Activated CD8-positive, alpha-beta T cell treated with anti-CD3 and anti-CD28 coated beads for 36 hours (primary cell): Measurements from ENCODE around the gene KCNK4. TPM values are rescaled to one million over a fixed set of nuclear protein-coding genes. Genes with fewer than 3 reads are reported as not detected.

Source experiments
- ATAC-seq: fragments of 200-7000 bp; cut with Tn5 transposase; one replicate; pipeline ENCODE4 v1.10.0; 2021; ENCODE audit warnings: mild to moderate bottlenecking, moderate library complexity
- CTCF ChIA-PET: fragments of 350-600 bp; sonication (Branson Sonifier 250); formaldehyde crosslinking; loops from one replicate; lab custom pipeline; 2021; ENCODE audit warnings: antibody characterized with exemption; lab: Charles Lee
- POLR2A ChIA-PET: fragments of 350-600 bp; sonication (Branson Sonifier 250); formaldehyde crosslinking; loops from one replicate; lab custom pipeline; 2021; ENCODE audit warnings: antibody characterized with exemption; lab: Charles Lee
- DNase-seq: peaks from one replicate; pipeline ENCODE4 v3.0.0-alpha.2; 2020
- H3K27ac Mint-ChIP-seq: one replicate; pipeline ENCODE4 v1.8.0; 2021; ENCODE audit warnings: mild to moderate bottlenecking, mixed read lengths
- H3K27me3 Mint-ChIP-seq: one replicate; pipeline ENCODE4 v1.8.0; 2021; ENCODE audit warnings: mixed read lengths
- H3K36me3 Mint-ChIP-seq: one replicate; pipeline ENCODE4 v1.8.0; 2021; ENCODE audit warnings: low read depth, mixed read lengths
- H3K4me1 Mint-ChIP-seq: one replicate; pipeline ENCODE4 v1.8.0; 2021; ENCODE audit warnings: low read depth, mixed read lengths
- H3K4me3 Mint-ChIP-seq: one replicate; pipeline ENCODE4 v1.8.0; 2021; ENCODE audit warnings: mild to moderate bottlenecking, moderate library complexity, mixed read lengths
- H3K9me3 Mint-ChIP-seq: one replicate; pipeline ENCODE4 v1.8.0; 2021; ENCODE audit warnings: mixed read lengths
- intact Hi-C: fragments of 100-400 bp; cut with micrococcal nuclease; formaldehyde crosslinking; loops from one replicate; pipeline ENCODE4 v1.10.0; 2022
- total RNA-seq, 2 experiments: library from RNA; stranded (reverse); gene quantifications; one replicate each; pipeline ENCODE4 v1.2.3, GENCODE V29; 2021
- TF ChIP-seq, protein P1 (sequence below): fragments of 200-600 bp; IDR thresholded peaks from one replicate; pipeline ENCODE4 v1.8.0; 2022; ENCODE audit warnings: antibody characterized with exemption, mild to moderate bottlenecking

The KCNK4 gene
- total RNA-seq, 2 experiments from 2014 or later: 0.23 TPM; not detected in 1

DNA sequence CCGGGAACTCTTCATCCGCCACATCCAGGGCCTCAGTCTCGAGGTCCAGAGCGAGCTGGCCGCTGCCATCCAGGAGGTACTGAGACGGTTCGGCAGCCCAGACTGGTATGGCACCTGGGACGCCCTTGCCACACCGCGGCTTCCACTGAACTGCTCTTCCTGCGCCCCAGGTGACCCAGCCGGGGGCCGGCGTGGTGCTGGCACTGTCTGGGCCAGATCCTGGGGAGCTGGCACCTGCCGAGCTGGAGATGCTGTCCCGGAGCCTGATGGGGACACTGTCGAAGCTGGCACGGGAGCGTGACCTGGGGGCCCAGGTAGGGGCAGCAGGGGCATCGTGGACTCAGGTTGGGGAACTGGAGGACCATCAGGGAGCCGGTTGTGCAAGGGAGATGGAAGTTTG lies 50.3 kb downstream of the KCNK4 start:
- ATAC-seq (no peak), DNase-seq (no peak)
- POLR2A ChIA-PET: interaction anchor here (0.7 to 4.9 kb wide), 8 partner anchors 8 to 792 kb away, joined by 3 to 19 read pairs (median 4); partner anchors contain the start of genes PRDX5 and TRMT112
- H3K27ac Mint-ChIP-seq: no peak overlapping the region
- peaks cover 36% of the 10 kb centered on the region for H3K4me1 Mint-ChIP-seq
- peak overlapping the region; percentile 84 for H3K4me3 Mint-ChIP-seq
- H3K9me3 Mint-ChIP-seq: no peaks in the 10 kb centered on the region
- CTCF ChIA-PET: interaction anchor here (0.7 to 8.1 kb wide), 6 partner anchors 9 to 311 kb away, joined by 3 to 75 read pairs (median 8); partner anchors contain the start of genes PRDX5, RPS6KA4 and TRMT112
- intact Hi-C loops: no loop called here
- TF ChIP-seq, protein P1, sequence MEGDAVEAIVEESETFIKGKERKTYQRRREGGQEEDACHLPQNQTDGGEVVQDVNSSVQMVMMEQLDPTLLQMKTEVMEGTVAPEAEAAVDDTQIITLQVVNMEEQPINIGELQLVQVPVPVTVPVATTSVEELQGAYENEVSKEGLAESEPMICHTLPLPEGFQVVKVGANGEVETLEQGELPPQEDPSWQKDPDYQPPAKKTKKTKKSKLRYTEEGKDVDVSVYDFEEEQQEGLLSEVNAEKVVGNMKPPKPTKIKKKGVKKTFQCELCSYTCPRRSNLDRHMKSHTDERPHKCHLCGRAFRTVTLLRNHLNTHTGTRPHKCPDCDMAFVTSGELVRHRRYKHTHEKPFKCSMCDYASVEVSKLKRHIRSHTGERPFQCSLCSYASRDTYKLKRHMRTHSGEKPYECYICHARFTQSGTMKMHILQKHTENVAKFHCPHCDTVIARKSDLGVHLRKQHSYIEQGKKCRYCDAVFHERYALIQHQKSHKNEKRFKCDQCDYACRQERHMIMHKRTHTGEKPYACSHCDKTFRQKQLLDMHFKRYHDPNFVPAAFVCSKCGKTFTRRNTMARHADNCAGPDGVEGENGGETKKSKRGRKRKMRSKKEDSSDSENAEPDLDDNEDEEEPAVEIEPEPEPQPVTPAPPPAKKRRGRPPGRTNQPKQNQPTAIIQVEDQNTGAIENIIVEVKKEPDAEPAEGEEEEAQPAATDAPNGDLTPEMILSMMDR: no peak
- no peaks in the 10 kb centered on the region for H3K27me3 Mint-ChIP-seq
- H3K36me3 Mint-ChIP-seq: peaks cover 40% of the 10 kb centered on the region

DNA sequence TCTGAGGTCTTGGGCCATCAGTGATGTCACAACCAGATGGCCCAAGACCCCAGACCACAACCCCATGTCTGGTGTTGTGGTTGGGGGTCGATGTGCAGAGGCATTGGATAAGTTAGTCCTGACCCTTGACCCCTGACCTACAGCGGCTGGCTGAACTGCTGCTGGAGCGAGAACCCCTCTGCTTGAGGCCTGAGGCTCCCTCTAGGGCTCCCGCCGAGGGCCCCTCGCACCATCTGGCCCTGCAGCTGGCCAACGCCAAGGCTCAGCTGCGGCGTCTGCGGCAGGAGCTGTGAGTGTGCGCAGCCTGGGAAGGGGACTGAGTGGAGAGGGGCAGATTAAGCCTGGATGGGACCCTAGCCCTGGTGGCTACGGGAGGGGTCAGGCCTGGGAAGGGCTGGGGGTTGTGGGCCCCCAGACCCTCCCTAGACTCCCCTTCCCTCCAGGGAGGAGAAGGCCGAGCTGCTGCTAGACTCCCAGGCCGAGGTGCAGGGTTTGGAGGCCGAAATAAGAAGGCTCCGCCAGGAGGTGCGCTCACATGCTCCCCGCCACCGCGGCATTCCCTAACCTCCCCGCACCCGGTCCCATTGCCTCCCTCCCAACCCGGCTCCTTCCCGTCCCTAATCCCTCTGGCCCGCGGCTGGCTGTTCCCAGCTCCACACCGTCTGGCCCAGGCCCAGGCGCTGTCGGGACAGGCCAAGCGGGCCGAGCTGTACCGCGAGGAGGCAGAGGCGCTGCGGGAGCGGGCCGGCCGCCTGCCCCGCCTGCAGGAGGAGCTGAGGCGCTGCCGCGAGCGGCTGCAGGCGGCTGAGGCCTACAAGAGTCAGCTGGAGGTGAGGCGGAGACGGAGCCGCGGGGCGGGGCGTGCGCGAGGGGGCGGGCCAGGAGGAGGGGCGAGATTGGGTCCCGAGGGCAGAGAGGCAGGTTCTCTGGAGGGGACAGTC lies 51.0 kb downstream of the KCNK4 start:
- Mint-ChIP-seq H3K9me3 (no peaks in the 10 kb centered on the region), H3K27me3 (no peaks in the 10 kb centered on the region), H3K27ac (no peak overlapping the region), H3K4me3 (peak overlapping the region; percentile 84), H3K36me3 (peaks cover 42% of the 10 kb centered on the region), H3K4me1 (peaks cover 36% of the 10 kb centered on the region)
- peak; percentile 94 for DNase-seq
- ChIA-PET CTCF (interaction anchor here (0.7 to 8.1 kb wide), 9 partner anchors 10 to 341 kb away, joined by 3 to 75 read pairs (median 5); partner anchors contain the start of genes CATSPERZ, PLCB3, PRDX5 and RPS6KA4), POLR2A (interaction anchor here (0.7 to 4.9 kb wide), 8 partner anchors 8 to 792 kb away, joined by 3 to 19 read pairs (median 3); partner anchors contain the start of gene FERMT3)
- TF ChIP-seq, protein P1: peak; percentile 44
- intact Hi-C loops: no loop called here
- peak; percentile 75 for ATAC-seq

DNA sequence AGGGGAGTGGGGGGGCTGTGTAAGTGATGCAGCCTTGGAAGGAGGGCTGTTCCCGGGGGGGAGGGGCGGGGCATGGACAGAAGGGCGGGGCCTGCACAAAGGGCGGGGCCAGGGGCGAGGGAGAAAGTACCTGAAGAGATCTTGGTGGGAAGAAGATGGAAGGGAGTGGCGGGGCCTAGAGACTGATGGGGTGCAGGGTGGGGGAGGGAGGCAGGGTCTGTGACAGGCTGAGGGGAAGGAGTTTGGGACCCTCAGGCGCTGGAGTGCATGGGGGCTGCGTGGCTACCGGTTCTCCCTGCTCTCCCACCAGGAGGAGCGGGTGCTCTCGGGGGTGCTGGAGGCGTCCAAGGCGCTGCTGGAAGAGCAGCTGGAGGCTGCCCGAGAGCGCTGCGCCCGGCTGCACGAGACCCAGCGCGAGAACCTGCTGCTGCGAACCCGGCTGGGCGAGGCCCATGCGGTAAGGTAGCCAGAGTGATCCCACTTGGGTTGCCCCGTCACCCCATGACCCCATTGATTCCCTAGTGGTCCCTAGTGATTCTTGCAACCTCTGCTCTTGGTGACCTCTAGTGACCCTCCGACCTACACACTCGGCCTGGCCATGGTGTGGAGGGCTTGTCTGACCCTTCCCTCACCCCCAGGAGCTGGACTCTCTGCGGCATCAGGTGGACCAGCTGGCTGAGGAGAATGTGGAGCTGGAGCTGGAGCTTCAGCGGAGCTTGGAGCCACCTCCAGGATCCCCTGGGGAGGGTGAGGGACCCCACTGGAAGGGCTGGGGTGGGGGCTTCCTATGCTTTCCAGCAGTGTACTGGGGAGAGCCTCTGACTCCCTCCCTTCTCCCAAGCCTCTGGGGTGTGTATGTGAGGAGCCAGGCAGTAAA lies 52.0 kb downstream of the KCNK4 start:
- H3K27me3 Mint-ChIP-seq: no peaks in the 10 kb centered on the region
- DNase-seq (no peak), ATAC-seq (no peak)
- ChIA-PET POLR2A (interaction anchor here (0.9 to 4.9 kb wide), 5 partner anchors 7 to 136 kb away, joined by 3 to 19 read pairs (median 3); partner anchors contain the start of genes FERMT3, PRDX5 and TRMT112), CTCF (interaction anchor here (0.7 to 8.1 kb wide), 9 partner anchors 11 to 342 kb away, joined by 3 to 75 read pairs (median 5); partner anchors contain the start of genes CATSPERZ, PLCB3, PRDX5 and RPS6KA4)
- intact Hi-C loops: no loop called here
- H3K4me3 Mint-ChIP-seq: no peak overlapping the region
- H3K36me3 Mint-ChIP-seq: peaks cover 37% of the 10 kb centered on the region
- H3K4me1 Mint-ChIP-seq: peaks cover 33% of the 10 kb centered on the region
- H3K27ac Mint-ChIP-seq: no peak overlapping the region
- TF ChIP-seq, protein P1: no peak
- no peaks in the 10 kb centered on the region for H3K9me3 Mint-ChIP-seq

DNA sequence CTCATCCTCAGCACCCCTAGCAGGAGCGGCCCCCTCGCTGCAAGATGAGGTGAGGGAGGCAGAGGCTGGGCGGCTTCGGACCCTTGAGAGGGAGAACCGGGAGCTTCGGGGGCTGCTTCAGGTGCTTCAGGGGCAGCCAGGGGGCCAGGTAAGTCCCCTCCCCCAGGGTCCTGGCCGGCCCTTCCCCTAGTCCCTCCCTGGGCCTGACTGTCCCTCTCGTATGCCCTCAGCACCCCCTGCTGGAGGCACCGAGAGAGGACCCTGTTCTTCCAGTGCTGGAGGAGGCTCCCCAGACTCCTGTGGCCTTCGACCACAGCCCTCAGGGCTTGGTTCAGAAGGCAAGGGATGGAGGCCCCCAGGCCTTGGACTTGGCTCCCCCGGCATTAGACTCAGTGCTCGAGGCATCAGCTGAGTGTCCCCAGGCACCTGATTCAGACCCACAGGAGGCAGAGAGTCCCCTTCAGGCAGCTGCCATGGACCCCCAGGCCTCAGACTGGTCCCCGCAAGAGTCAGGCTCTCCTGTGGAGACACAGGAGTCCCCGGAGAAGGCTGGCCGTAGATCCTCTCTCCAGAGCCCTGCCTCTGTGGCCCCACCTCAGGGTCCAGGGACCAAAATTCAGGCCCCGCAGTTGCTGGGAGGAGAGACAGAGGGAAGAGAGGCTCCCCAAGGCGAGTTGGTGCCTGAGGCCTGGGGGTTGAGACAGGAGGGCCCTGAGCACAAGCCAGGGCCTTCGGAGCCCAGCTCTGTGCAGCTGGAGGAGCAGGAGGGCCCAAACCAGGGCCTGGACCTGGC lies 52.9 kb downstream of the KCNK4 start:
- ChIA-PET CTCF (interaction anchor here (2.9 to 8.1 kb wide), 2 partner anchors 12 kb away, joined by 10 to 75 read pairs; partner anchors contain the start of gene RPS6KA4), POLR2A (interaction anchor here (1.7 to 4.9 kb wide), 3 partner anchors 10 to 26 kb away, joined by 5 to 19 read pairs (median 6); partner anchors contain the start of genes PRDX5 and TRMT112)
- H3K27me3 Mint-ChIP-seq: no peaks in the 10 kb centered on the region
- intact Hi-C loops: no loop called here
- peaks cover 29% of the 10 kb centered on the region for H3K4me1 Mint-ChIP-seq
- no peak for ATAC-seq
- H3K4me3 Mint-ChIP-seq: no peak overlapping the region
- no peaks in the 10 kb centered on the region for H3K9me3 Mint-ChIP-seq
- peak; percentile 35 for DNase-seq
- TF ChIP-seq, protein P1: peak; percentile 17
- H3K27ac Mint-ChIP-seq: no peak overlapping the region
- H3K36me3 Mint-ChIP-seq: peaks cover 34% of the 10 kb centered on the region
